HepG2 (cell line): ENCODE data around the gene NHSL1. TPM values are rescaled to one million over a fixed set of nuclear protein-coding genes. Genes with fewer than 3 reads are reported as not detected.

Experiments used
- ARID2 ChIP-seq: sonication (generic); formaldehyde crosslinking; IDR thresholded peaks from 2 replicates; pipeline ENCODE4 v1.8.1; 2022; ENCODE audit warnings: mild to moderate bottlenecking, missing genetic modification reagents, borderline replicate concordance
- DNMT3B ChIP-seq: conservative IDR thresholded peaks from 2 replicates; pipeline ENCODE4 v1.6.1; 2016; ENCODE audit warnings: missing biosample characterization, control low read depth
- FOXO1 ChIP-seq: sonication (generic); formaldehyde crosslinking; IDR thresholded peaks from 2 replicates; pipeline ENCODE4 v1.4.0; 2020; ENCODE audit warnings: missing genetic modification reagents
- KAT8 ChIP-seq: IDR thresholded peaks from 2 replicates; pipeline ENCODE4 v1.6.1; 2016; ENCODE audit warnings: missing genetic modification reagents, missing compliant biosample characterization
- PAX8 ChIP-seq: sonication (generic); formaldehyde crosslinking; IDR thresholded peaks from 2 replicates; pipeline ENCODE4 v1.8.0; 2022; ENCODE audit warnings: mild to moderate bottlenecking, missing genetic modification reagents, borderline replicate concordance
- SALL2 ChIP-seq: sonication (generic); formaldehyde crosslinking; IDR thresholded peaks from 2 replicates; pipeline ENCODE4 v1.8.1; 2023; ENCODE audit warnings: mild to moderate bottlenecking, missing genetic modification reagents, inconsistent platforms
- SNAPC2 ChIP-seq: sonication (generic); formaldehyde crosslinking; IDR thresholded peaks from 2 replicates; pipeline ENCODE4 v1.8.1; 2022; ENCODE audit warnings: mild to moderate bottlenecking, missing genetic modification reagents
- TGIF2 ChIP-seq: IDR thresholded peaks from 2 replicates; pipeline ENCODE4 v1.6.1; 2016; ENCODE audit warnings: control low read depth, missing compliant biosample characterization
- ZFYVE20 ChIP-seq: sonication (generic); formaldehyde crosslinking; IDR thresholded peaks from 2 replicates; pipeline ENCODE4 v1.8.0; 2023; ENCODE audit warnings: low read depth, mild to moderate bottlenecking, moderate library complexity, missing genetic modification reagents, borderline replicate concordance
- ZNF326 ChIP-seq: sonication (generic); formaldehyde crosslinking; IDR thresholded peaks from 2 replicates; pipeline ENCODE4 v1.4.0; 2020; ENCODE audit warnings: missing genetic modification reagents, borderline replicate concordance
- ZNF569 ChIP-seq: sonication (generic); formaldehyde crosslinking; IDR thresholded peaks from 2 replicates; pipeline ENCODE4 v1.5.0; 2020; ENCODE audit warnings: mild to moderate bottlenecking, missing genetic modification reagents, moderate library complexity, borderline replicate concordance
- ZNF572 ChIP-seq: sonication (generic); formaldehyde crosslinking; IDR thresholded peaks from 2 replicates; pipeline ENCODE4 v1.5.1; 2020; ENCODE audit warnings: mild to moderate bottlenecking, missing genetic modification reagents
- ZNF713 ChIP-seq: sonication (generic); formaldehyde crosslinking; IDR thresholded peaks from 2 replicates; pipeline ENCODE4 v1.4.0; 2020; ENCODE audit warnings: mild to moderate bottlenecking, missing genetic modification reagents
- polyA plus RNA-seq, 8 experiments: library from polyadenylated mRNA; depleted of rRNA in 3 of 8; stranded (reverse) in 7 of 8; unstranded in 1 of 8; fragments of >200 nt; fragmentation: Illumina TruSeq in 4 of 8; extraction: Trizol in 4 of 8; gene quantifications; 2 replicates each; pipeline versions ENCODE4 v1.2.1 to v1.2.3, GENCODE V29; 2011 to 2016; ENCODE audit warnings: low read depth in 4 of 8, missing spikeins in 1 of 8, mixed read lengths in 1 of 8; ENCODE audit not compliant: insufficient read depth in 1 of 8
- total RNA-seq, 5 experiments: library from RNA; depleted of rRNA; stranded (reverse); fragments of >200 nt; fragmentation: Illumina TruSeq; extraction: Trizol; gene quantifications; 2 replicates each; pipeline ENCODE4 v1.2.3, GENCODE V29; 2016; ENCODE audit warnings: low read depth in 1 of 5
- TF ChIP-seq, protein P1 (sequence below), 2 experiments: fragments of 450-650 bp in 1 of 2; sonication (generic) in 1 of 2; formaldehyde crosslinking in 1 of 2; IDR thresholded peaks; 2 replicates each; pipeline versions ENCODE4 v1.6.1 to v1.8.0; 2016 to 2022; ENCODE audit warnings: antibody characterized with exemption in 1 of 2, mild to moderate bottlenecking in 1 of 2, missing genetic modification reagents in 1 of 2
- TF ChIP-seq, protein P2 (sequence below): sonication (generic); formaldehyde crosslinking; IDR thresholded peaks from 2 replicates; pipeline ENCODE4 v1.5.0; 2020; ENCODE audit warnings: mild to moderate bottlenecking, missing genetic modification reagents

The NHSL1 gene
- total and polyA plus RNA-seq, 2 of the 13 experiments (the other 11 are each of a cell fraction or from before 2014, with no cell fraction given), result 24.9 to 53.6 TPM

DNA sequence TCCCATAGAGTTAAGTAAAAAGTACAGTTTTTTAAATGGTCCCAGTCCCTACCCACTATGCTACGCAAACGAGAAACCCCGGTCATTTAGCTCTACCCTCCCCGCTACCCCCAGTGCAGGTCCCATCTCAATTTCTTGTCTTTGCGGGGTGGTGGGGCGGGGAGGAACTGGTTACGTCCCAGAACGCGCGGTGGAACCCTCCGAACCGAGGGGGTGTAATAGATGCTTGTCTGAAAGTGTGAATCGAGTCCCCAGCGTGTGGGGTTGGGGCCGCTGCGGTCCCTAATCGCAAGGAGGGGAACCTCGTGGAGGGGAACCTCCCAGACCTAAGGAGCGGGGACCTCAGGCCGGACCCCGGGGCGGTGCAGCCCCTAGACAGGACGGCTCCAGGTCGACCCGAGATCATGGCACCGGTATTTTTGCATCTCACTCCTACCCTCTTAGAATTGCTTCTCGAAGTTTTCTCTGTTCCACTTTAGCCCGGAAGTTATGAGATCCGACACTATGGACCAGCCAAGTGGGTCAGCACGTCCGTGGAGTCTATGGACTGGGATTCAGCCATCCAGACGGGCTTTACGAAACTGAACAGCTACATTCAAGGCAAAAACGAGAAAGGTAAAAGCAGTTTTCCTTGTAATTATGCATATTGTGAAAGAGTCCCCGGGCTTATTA lies 94.5 kb downstream of the NHSL1 start (continued):
- TF ChIP-seq SNAPC2 (CRISPR knock-in tag), result peak; percentile 41; the same call in 1 of the 2 replicates
- peak; percentile 67; the same call in 1 of the 2 replicates for TF ChIP-seq ARID2 (CRISPR knock-in tag)
- TF ChIP-seq ZNF572 (CRISPR knock-in tag), result peak; percentile 91
- TF ChIP-seq TGIF2, result peak; percentile 23; the same call in 1 of the 2 replicates
- TF ChIP-seq ZNF326 (CRISPR knock-in tag), result no peak
- 0 out of 2 replicates have a peak, but pooled peaks have one; percentile 31 for TF ChIP-seq ZNF713 (CRISPR knock-in tag)
- TF ChIP-seq KAT8 (CRISPR knock-in tag), result peak; percentile 46; the same call in 1 of the 2 replicates
- TF ChIP-seq DNMT3B (CRISPR knock-in tag), result 0 out of 2 replicates have a peak, but pooled peaks have one; percentile 65
- TF ChIP-seq FOXO1 (CRISPR knock-in tag), result 0 out of 2 replicates have a peak, but pooled peaks have one; percentile 11
- TF ChIP-seq ZNF569, result no peak
- no peak for TF ChIP-seq PAX8 (CRISPR knock-in tag)
- TF ChIP-seq ZFYVE20 (CRISPR knock-in tag), result no peak
- TF ChIP-seq, protein P1, sequence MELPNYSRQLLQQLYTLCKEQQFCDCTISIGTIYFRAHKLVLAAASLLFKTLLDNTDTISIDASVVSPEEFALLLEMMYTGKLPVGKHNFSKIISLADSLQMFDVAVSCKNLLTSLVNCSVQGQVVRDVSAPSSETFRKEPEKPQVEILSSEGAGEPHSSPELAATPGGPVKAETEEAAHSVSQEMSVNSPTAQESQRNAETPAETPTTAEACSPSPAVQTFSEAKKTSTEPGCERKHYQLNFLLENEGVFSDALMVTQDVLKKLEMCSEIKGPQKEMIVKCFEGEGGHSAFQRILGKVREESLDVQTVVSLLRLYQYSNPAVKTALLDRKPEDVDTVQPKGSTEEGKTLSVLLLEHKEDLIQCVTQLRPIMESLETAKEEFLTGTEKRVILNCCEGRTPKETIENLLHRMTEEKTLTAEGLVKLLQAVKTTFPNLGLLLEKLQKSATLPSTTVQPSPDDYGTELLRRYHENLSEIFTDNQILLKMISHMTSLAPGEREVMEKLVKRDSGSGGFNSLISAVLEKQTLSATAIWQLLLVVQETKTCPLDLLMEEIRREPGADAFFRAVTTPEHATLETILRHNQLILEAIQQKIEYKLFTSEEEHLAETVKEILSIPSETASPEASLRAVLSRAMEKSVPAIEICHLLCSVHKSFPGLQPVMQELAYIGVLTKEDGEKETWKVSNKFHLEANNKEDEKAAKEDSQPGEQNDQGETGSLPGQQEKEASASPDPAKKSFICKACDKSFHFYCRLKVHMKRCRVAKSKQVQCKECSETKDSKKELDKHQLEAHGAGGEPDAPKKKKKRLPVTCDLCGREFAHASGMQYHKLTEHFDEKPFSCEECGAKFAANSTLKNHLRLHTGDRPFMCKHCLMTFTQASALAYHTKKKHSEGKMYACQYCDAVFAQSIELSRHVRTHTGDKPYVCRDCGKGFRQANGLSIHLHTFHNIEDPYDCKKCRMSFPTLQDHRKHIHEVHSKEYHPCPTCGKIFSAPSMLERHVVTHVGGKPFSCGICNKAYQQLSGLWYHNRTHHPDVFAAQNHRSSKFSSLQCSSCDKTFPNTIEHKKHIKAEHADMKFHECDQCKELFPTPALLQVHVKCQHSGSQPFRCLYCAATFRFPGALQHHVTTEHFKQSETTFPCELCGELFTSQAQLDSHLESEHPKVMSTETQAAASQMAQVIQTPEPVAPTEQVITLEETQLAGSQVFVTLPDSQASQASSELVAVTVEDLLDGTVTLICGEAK (IDR thresholded peaks at IDR 0.05), result no peak
- TF ChIP-seq, protein P1 (CRISPR knock-in tag; IDR thresholded peaks at IDR 0.05), result 0 out of 2 replicates have a peak, but pooled peaks have one; percentile 2
- no peak for TF ChIP-seq SALL2
- TF ChIP-seq, protein P2, sequence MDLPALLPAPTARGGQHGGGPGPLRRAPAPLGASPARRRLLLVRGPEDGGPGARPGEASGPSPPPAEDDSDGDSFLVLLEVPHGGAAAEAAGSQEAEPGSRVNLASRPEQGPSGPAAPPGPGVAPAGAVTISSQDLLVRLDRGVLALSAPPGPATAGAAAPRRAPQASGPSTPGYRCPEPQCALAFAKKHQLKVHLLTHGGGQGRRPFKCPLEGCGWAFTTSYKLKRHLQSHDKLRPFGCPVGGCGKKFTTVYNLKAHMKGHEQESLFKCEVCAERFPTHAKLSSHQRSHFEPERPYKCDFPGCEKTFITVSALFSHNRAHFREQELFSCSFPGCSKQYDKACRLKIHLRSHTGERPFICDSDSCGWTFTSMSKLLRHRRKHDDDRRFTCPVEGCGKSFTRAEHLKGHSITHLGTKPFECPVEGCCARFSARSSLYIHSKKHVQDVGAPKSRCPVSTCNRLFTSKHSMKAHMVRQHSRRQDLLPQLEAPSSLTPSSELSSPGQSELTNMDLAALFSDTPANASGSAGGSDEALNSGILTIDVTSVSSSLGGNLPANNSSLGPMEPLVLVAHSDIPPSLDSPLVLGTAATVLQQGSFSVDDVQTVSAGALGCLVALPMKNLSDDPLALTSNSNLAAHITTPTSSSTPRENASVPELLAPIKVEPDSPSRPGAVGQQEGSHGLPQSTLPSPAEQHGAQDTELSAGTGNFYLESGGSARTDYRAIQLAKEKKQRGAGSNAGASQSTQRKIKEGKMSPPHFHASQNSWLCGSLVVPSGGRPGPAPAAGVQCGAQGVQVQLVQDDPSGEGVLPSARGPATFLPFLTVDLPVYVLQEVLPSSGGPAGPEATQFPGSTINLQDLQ (CRISPR knock-in tag), result peak; percentile 52; the same call in 1 of the 2 replicates
